Stimulated activated CD8-positive, alpha-beta memory T cell treated with anti-CD3 and anti-CD28 coated beads, Interleukin-7, amount 100 ng/mL, for 1 hour (primary cell): ENCODE data around the gene FAM47E.

Experiments
- DNase-seq, 2 donors: peaks; one replicate each; pipeline ENCODE4 v3.0.0-alpha.2; 2020; ENCODE audit warnings: low read depth in 2 of 2

The FAM47E gene

GRCh38 chr4:76251441-76252270 is at the start of gene FAM47E:
Gene FAM47E, plus strand, starts transcription at chr4:76251721. Its CDS starts 26 bp downstream, at chr4:76251747.
- DNase-seq = no peak

GRCh38 chr4:76203541-76203940 is 48.0 kb upstream of the FAM47E start:
- no peak for DNase-seq

GRCh38 chr4:76204936-76205335 is 46.6 kb upstream of the FAM47E start:
- no peak for DNase-seq

DNA sequence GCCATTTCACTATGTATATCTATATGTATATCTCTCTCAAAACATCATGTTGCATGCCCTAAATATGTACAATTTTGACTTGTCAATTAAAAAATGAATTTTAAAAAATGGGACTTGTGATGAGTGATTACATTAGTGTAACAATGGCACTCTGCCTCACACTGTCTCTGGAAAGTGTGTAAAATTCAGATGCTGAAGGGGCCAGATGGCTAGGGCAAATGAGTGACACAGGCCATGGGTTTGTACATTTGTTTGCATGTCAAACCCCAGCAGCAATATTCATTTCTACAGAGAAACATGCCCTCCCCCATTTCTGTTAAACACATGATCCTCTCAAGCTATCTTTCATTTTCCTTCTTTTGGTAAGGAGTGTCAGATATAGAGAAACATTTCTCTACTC is 46.0 kb upstream of the FAM47E start:
- no peak for DNase-seq

DNA sequence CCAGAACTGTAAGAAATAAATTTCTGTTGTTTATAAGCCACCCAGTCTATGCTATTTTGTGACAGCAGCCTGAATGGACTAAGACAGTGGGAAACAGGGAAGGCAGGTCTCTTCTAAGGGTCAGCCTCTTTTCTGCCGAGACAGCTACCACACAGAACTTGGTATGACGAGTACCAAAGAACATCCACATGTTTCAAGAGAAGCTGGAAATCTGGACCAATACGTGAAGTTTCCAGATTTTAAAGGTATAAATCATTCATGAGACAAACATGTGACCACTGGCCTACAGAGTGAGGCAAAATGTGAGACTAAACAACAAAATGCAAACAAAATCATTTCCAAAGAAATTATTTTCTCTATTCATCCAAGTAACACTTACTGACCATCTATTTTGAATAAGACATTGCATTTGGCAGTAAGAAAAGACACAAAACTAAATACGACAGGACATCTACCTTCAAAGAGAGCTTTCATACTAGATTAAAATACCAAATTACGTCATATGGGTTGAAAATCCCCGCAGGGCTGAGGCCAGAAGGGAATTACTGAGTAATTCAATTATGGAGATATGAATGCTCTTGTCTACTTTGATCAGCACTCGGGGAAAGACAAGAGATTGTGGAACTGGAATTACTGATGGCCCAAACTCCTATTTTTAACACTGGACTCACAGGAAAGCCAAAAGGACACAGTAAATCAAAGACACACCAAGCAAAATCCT is 45.1 kb upstream of the FAM47E start:
- DNase-seq = no peak

DNA sequence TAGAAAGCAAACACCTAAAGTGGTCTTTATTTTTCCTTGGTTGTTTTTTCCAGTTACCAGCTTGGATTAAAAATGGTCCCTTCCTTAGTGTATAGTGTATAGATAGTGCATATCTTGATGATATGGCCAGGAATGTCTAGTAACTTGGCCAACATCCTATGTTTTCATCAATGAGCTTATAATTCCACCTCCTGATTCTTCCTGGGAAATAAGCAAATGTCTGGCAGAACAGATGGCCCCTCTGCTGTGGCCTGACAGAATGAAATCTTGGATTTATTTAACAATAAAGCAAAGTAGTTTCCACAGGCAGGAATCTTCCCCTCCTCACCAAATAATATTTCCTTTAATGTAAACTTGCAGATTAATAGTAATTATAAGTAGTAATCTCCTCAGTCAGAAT is 44.0 kb upstream of the FAM47E start:
- no peak for DNase-seq

GRCh38 chr4:76208005-76208765 is 43.3 kb upstream of the FAM47E start:
- DNase-seq = no peak

- DNase-seq = no peak
These were observed 41.6 kb upstream of the FAM47E start for GRCh38 chr4:76209881-76210280.

GRCh38 chr4:76210452-76210851 is 41.1 kb upstream of the FAM47E start:
- no peak for DNase-seq

GRCh38 chr4:76211769-76212708 is 39.5 kb upstream of the FAM47E start:
- no peak for DNase-seq

DNA sequence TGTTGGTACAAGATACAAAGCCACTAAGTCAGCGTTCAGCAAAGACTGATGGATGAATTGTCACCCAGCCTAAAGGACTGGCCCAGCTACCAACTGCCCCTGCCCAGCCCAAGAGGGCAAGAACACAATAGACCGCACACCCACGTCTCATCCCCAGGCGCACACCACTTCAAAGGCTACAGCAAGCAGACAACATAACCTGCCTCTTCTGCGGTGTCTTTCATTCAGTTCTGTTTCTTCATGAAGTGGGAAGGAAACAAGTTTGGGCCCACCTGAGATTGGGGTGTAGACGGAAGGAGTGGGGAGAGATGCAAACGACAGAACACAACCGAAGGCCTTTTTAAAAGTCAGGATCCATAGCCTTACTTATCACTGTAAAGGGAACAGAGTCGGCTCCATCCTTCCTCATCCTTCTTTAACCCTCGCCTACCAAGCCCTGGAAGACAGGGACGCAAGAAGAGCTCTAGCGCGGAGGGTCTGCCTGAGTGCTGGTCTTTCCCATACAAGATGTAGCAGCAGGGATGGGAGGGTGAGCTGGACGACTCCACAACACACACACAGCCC is 38.6 kb upstream of the FAM47E start:
- no peak for DNase-seq

GRCh38 chr4:76213415-76214176 is 37.9 kb upstream of the FAM47E start, which contains the start of gene SCARB2:
Gene SCARB2, minus strand, starts transcription at chr4:76213824. Its CDS starts 281 bp downstream, at chr4:76213543.
- DNase-seq = peak; percentile 40 to 42

GRCh38 chr4:76214177-76214675 is 37.3 kb upstream of the FAM47E start:
- no peak for DNase-seq

- DNase-seq = no peak
These were observed 36.4 kb upstream of the FAM47E start for GRCh38 chr4:76215077-76215476.

DNA sequence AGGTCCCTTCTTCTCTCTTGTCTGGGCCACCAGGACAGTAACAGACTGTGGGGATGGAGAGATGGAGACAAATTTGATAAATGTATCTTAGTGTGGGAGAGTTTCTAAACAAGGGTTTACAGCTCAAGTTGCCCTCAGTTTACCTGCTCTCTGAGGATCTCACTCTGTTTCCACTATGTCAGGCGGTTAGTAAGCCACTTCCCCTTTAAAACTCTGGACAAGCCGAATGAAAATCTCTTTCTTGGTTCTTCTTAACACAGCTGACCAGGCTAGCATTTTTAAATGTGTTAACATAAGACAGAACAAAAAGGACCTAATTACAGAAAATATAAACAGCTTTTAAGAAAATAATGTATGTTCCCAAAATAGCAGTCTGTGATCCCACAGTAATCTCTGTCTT is 35.0 kb upstream of the FAM47E start:
- no peak for DNase-seq

GRCh38 chr4:76216975-76217814 is 34.3 kb upstream of the FAM47E start:
- DNase-seq = no peak

- no peak for DNase-seq
These were observed 32.0 kb upstream of the FAM47E start for GRCh38 chr4:76219299-76220055.

DNA sequence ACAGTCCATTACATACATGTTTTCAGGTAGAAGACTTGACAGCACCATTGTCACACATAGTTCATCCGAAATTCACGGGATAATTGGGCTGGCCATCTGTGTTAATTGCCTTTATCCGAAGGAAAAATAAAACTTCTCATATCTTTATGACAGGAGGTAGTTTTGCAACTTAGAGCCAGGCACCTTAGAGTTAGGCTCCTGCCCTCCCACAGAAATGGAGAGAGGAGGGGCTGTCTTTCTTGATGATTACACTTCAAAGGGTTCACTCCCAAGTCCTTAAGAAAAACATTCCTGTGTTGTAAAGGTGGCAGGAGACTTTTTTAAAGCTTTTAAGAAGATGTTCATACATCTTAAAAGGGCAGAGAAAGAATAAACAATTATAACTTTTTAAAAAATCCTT is 27.4 kb upstream of the FAM47E start:
- DNase-seq = no peak
